NCI-H345 treated with DMSO at 0.1 percent for 48 hours (cell line): ENCODE measurements around the gene ABCC10.
A peak's percentile ranks its signal among the peaks of the same experiment; 100 is the strongest.
"Not testable (repeated sequence)": the region's sequence is repeated elsewhere in the genome, so short reads cannot be mapped to it uniquely, and the experiment has no call there.

Experiments
- DNase-seq: peaks from one replicate; lab custom pipeline; 2025; ENCODE audit not compliant: unreplicated experiment; lab: John Stamatoyannopoulos, UW

ABCC10 gene

GRCh38 chr6:43442935-43443334, 15.6 kb downstream of the ABCC10 start:
- DNase-seq = no peak

- DNase-seq = no peak
Observed at GRCh38 chr6:43444036-43444435, 16.7 kb downstream of the ABCC10 start.

GRCh38 chr6:43444582-43444981, 17.2 kb downstream of the ABCC10 start:
- no peak for DNase-seq

- DNase-seq = no peak
Observed at GRCh38 chr6:43445576-43445975, 18.2 kb downstream of the ABCC10 start.

GRCh38 chr6:43447604-43448003, 20.3 kb downstream of the ABCC10 start:
- DNase-seq = no peak

- no peak for DNase-seq
Observed at GRCh38 chr6:43448916-43449315, 21.6 kb downstream of the ABCC10 start.

- no peak for DNase-seq
Observed at GRCh38 chr6:43450699-43451131, 23.4 kb downstream of the ABCC10 start.

GRCh38 chr6:43451348-43451747, 24.0 kb downstream of the ABCC10 start:
- no peak for DNase-seq

GRCh38 chr6:43451939-43452338, 24.6 kb downstream of the ABCC10 start:
- no peak for DNase-seq

- no peak for DNase-seq
Observed at GRCh38 chr6:43452896-43453295, 25.6 kb downstream of the ABCC10 start.

GRCh38 chr6:43453831-43454230, 26.5 kb downstream of the ABCC10 start:
- no peak for DNase-seq

- peak; percentile 6 for DNase-seq
Observed at GRCh38 chr6:43454290-43454695, 27.0 kb downstream of the ABCC10 start.

- no peak for DNase-seq
Observed at GRCh38 chr6:43454696-43455530, 27.6 kb downstream of the ABCC10 start.

- DNase-seq = peak; percentile 18
Observed at GRCh38 chr6:43455531-43456428, 28.4 kb downstream of the ABCC10 start, which contains the start of gene DLK2. Gene DLK2, minus strand, starts transcription at chr6:43455548. Its CDS starts 723 bp downstream, at chr6:43454825.

- no peak for DNase-seq
Observed at GRCh38 chr6:43457643-43458042, 30.3 kb downstream of the ABCC10 start.

- not testable (repeated sequence) for DNase-seq
Observed at GRCh38 chr6:43458154-43458553, 30.8 kb downstream of the ABCC10 start.

- DNase-seq = no peak
Observed at GRCh38 chr6:43459535-43459934, 32.2 kb downstream of the ABCC10 start.

GRCh38 chr6:43460032-43460431, 32.7 kb downstream of the ABCC10 start:
- no peak for DNase-seq

GRCh38 chr6:43461936-43462335, 34.6 kb downstream of the ABCC10 start:
- no peak for DNase-seq

- no peak for DNase-seq
Observed at GRCh38 chr6:43464337-43464736, 37.0 kb downstream of the ABCC10 start.

- no peak for DNase-seq
Observed at GRCh38 chr6:43465948-43466347, 38.6 kb downstream of the ABCC10 start.

GRCh38 chr6:43467265-43467664, 39.9 kb downstream of the ABCC10 start:
- not testable (repeated sequence) for DNase-seq
